ENCODE measurements around the gene DPPA5.

- no peak for TF ChIP-seq CTCF (conservative IDR thresholded peaks at IDR 0.05; ENCODE audit: low read length)
- no peak for TF ChIP-seq EZH2phosphoT487 (IDR thresholded peaks at IDR 0.05; ENCODE audit: borderline replicate concordance)
These were observed 5.4 kb downstream of the DPPA5 start for GRCh38 chr6:73348550-73349204.
